Measurements from ENCODE around the gene DFFA.

The DFFA gene, protein sequence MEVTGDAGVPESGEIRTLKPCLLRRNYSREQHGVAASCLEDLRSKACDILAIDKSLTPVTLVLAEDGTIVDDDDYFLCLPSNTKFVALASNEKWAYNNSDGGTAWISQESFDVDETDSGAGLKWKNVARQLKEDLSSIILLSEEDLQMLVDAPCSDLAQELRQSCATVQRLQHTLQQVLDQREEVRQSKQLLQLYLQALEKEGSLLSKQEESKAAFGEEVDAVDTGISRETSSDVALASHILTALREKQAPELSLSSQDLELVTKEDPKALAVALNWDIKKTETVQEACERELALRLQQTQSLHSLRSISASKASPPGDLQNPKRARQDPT

DNA sequence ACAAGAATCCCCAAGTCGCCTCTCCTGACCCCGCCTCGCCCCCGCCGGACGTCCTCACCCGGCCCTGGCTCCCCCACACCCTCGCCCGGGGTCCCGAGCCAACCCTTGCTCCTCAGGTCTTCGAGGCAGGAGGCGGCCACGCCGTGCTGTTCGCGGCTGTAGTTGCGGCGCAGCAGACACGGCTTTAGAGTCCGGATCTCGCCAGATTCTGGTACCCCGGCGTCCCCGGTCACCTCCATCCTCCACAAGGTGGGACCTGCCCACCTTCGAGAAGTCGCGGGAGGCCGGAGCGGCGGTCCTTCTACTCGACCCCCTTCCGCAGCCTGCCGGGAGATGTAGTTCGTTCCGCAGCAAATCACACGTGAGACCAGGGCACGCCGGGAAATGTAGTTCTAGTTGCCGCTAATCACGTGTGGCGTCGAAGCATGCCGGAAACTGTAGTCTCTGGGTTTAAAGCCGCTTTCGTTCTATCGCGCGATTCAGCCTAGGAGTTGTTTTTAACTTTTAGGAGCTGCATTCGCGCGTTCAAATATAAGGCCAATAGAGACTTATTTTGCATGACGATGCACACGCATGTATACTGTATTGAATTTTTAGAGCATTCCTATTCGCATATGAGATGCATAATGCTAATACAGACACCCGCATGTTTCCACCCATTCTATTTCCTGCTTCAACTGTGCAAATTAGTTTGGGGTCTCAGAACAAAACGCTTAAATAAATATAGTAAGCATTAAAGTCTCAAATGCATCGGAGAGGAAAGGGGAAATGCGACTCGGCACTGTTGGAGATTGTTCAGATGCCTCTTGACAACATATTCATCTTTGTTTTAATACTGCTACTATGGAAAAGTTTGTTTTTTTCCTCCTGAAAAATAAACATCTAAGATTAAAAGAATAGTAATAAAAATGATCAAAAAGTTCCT lies at the start of gene DFFA:
Gene DFFA, minus strand, starts transcription at position 310 of the 925 bp plus-strand sequence. Its CDS starts 71 bp downstream, at position 239.
- Histone ChIP-seq H3K36me3 (ENCODE audit: control insufficient read depth, insufficient read depth, low read length, severe bottlenecking) (peaks cover 18% of the 10 kb centered on the region), H3K4me1 (ENCODE audit: control insufficient read depth, insufficient read depth, low read length) (peaks cover 28% of the 10 kb centered on the region), H3K9me3 (ENCODE audit: control insufficient read depth, low read length) (no peaks in the 10 kb centered on the region), H3K27me3 (replicated peaks; ENCODE audit: control insufficient read depth, insufficient read depth, low read length) (no peaks in the 10 kb centered on the region), H3K9ac (ENCODE audit: low read length) (peak within 1 kb of the TSS; percentile 88), H3K4me3 (ENCODE audit: low read length) (peak within 1 kb of the TSS; percentile 91)
- DNase-seq (ENCODE audit: low read depth), result peak; percentile 98

DNA sequence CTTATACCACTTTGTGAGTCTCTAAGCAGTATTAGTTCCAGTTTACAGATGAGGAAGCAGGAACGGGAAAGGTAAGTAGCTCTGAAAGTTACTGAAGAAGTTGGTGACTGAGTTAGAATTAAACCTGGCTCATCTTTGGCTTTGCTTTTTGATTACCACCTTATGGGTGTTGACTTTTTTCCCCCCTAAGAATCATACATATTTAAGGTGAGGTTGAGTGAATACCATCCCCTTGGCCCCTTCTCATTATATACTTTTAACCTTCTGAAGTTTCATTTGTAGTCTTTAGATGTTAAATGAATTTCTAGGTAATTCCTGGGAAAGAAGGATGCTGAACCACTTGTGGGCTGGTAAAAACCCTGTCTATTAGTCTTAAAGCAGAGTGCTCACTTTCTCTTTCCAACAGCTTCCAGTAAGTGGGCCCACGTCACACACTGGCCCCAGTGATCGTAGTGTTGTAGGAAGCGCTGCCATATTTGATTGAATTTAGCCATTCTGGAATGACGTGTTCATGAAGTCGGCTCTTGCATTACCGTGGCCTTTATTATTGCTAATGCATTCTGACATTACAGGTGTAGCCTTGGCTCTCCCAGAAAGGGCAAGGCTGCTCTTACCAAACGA lies 49.3 kb upstream of the DFFA start:
- Histone ChIP-seq H3K9me3 (ENCODE audit: control insufficient read depth, low read length) (no peaks in the 10 kb centered on the region), H3K4me3 (ENCODE audit: low read length) (no peak overlapping the region), H3K36me3 (ENCODE audit: control insufficient read depth, insufficient read depth, low read length, severe bottlenecking) (peaks cover 8% of the 10 kb centered on the region), H3K9ac (ENCODE audit: low read length) (no peak overlapping the region), H3K27me3 (replicated peaks; ENCODE audit: control insufficient read depth, insufficient read depth, low read length) (no peaks in the 10 kb centered on the region), H3K4me1 (ENCODE audit: control insufficient read depth, insufficient read depth, low read length) (peaks cover 6% of the 10 kb centered on the region)
- no peak for DNase-seq (ENCODE audit: low read depth)

DNA sequence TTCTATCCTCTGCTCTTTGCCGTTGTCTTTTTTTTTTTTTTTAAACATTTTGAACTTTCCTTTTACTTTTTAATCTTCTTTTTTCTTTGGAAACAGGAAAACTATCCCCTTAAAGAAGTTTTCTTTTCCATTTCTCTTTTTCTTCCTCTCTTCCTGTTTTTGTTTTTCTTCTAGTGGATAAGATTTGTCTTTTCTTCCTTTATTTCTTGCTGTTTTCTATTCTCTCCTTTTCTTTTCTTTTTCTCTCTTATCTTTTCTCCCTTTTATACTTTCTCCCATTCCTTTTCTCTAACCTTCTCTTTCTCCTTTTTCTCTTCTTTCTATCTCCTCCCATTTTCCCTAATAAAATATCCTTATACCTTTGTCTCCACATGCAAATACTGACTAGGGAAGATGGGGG lies 48.6 kb upstream of the DFFA start:
- H3K27me3 ChIP-seq (replicated peaks; ENCODE audit: control insufficient read depth, insufficient read depth, low read length), result no peaks in the 10 kb centered on the region
- peaks cover 8% of the 10 kb centered on the region for H3K36me3 ChIP-seq (ENCODE audit: control insufficient read depth, insufficient read depth, low read length, severe bottlenecking)
- no peak overlapping the region for H3K9ac ChIP-seq (ENCODE audit: low read length)
- no peaks in the 10 kb centered on the region for H3K9me3 ChIP-seq (ENCODE audit: control insufficient read depth, low read length)
- no peak for DNase-seq (ENCODE audit: low read depth)
- H3K4me1 ChIP-seq (ENCODE audit: control insufficient read depth, insufficient read depth, low read length), result peaks cover 13% of the 10 kb centered on the region
- no peak overlapping the region for H3K4me3 ChIP-seq (ENCODE audit: low read length)

DNA sequence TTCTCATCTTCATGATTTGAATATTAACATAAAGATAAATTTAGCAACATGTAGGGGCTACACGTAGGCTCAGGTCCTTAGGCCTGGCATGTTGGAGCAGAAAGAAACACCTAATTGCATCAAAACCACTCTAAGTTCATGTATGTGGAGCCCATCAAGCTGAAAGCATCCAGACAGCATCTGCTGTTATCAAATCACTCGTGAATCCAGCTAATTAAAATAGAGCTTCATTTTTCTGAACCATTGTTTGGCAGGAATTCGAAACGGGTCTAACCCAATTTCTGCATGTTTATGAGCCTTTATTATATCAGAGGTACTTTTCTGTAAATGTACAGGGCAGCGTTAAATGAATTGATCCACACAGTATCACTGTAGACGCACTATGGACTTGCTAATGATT lies 48.2 kb upstream of the DFFA start:
- DNase-seq (ENCODE audit: low read depth), result no peak
- Histone ChIP-seq H3K27me3 (replicated peaks; ENCODE audit: control insufficient read depth, insufficient read depth, low read length) (no peaks in the 10 kb centered on the region), H3K9ac (ENCODE audit: low read length) (no peak overlapping the region), H3K4me3 (ENCODE audit: low read length) (no peak overlapping the region), H3K9me3 (ENCODE audit: control insufficient read depth, low read length) (no peaks in the 10 kb centered on the region), H3K36me3 (ENCODE audit: control insufficient read depth, insufficient read depth, low read length, severe bottlenecking) (peaks cover 8% of the 10 kb centered on the region), H3K4me1 (ENCODE audit: control insufficient read depth, insufficient read depth, low read length) (peaks cover 17% of the 10 kb centered on the region)

DNA sequence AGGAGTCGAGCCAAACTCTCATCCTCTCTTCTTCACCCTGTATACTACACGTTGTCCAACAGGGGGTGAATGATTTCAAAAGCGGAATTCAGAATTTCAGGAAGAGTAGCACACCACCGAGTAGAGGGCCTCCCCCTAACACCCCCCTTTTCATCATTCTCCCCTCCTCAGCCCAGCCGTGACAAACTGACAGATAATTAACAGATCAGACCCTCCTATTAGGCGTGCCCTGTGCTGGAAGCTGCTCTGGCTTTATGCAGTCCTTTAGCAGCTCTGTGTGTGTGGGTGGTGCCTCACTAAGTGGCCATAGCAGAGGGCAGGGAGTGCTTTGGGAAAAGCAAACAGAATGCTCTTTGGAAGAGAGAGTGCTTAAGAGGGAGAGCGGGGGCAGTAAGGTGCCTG lies 46.7 kb upstream of the DFFA start:
- Histone ChIP-seq H3K36me3 (ENCODE audit: control insufficient read depth, insufficient read depth, low read length, severe bottlenecking) (peaks cover 4% of the 10 kb centered on the region), H3K4me3 (ENCODE audit: low read length) (no peak overlapping the region)

DNA sequence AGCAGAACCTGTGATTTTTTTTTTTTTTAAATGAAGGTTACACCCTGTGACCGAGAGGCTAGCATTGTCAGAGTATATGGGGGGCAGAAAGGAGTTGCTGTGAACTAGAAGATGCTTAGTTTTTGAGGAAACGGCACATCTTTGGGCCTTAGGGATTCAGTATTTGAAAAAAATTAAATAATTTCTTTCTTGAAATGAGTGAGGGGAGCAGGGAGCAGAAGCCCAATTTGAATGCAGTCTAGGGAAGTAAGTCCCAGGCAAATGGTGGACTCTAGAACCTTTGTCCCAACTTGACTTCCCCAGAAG lies 45.3 kb upstream of the DFFA start:
- H3K9ac ChIP-seq (ENCODE audit: low read length), result no peak overlapping the region
- no peak overlapping the region for H3K4me3 ChIP-seq (ENCODE audit: low read length)
- no peaks in the 10 kb centered on the region for H3K9me3 ChIP-seq (ENCODE audit: control insufficient read depth, low read length)
- no peak for DNase-seq (ENCODE audit: low read depth)
- peaks cover 3% of the 10 kb centered on the region for H3K36me3 ChIP-seq (ENCODE audit: control insufficient read depth, insufficient read depth, low read length, severe bottlenecking)
- peaks cover 20% of the 10 kb centered on the region for H3K4me1 ChIP-seq (ENCODE audit: control insufficient read depth, insufficient read depth, low read length)
- no peaks in the 10 kb centered on the region for H3K27me3 ChIP-seq (replicated peaks; ENCODE audit: control insufficient read depth, insufficient read depth, low read length)

More for the DNA sequence above, 46.7 kb upstream of the DFFA start:
- Histone ChIP-seq H3K27me3 (replicated peaks; ENCODE audit: control insufficient read depth, insufficient read depth, low read length) (no peaks in the 10 kb centered on the region), H3K4me1 (ENCODE audit: control insufficient read depth, insufficient read depth, low read length) (peaks cover 20% of the 10 kb centered on the region), H3K9ac (ENCODE audit: low read length) (no peak overlapping the region), H3K9me3 (ENCODE audit: control insufficient read depth, low read length) (no peaks in the 10 kb centered on the region)
- no peak for DNase-seq (ENCODE audit: low read depth)

DNA sequence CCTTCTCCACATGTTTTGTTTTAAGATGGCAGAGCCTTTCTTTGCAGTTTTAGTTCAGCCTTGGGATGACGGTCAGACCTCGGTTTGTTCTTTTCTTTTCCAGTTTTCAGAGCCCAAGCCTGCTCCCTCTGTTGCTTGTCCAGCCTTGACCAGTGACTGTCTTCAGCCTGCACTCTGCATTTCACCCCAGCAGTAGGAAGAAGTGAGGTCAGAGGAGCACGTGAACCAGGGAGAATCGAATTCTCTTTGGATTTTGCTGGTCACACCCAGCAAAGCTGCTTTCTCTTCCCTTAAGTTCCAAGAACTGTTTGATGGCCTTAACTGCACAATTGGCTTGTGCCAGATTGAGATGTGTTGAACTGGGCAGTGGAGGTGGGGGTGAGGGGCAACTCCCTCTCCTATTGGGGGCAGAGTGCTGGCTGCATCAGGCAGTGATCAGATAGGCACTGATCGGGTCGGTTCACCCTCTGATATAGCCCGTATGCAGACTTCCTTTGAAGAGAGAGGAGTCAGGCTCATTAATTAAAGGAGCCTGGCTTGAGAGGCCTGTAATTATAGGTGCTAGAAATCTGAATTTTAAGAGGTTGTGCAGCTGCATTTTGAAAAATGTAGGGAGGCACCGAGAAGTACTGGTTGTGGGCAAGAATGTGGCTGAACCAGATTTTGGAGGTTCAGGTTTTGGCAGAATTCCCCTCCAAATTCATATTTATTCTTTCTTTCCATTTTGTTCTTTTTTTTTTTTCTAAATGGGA lies 44.8 kb upstream of the DFFA start:
- Histone ChIP-seq H3K4me3 (ENCODE audit: low read length) (no peak overlapping the region), H3K9me3 (ENCODE audit: control insufficient read depth, low read length) (no peaks in the 10 kb centered on the region), H3K9ac (ENCODE audit: low read length) (no peak overlapping the region), H3K4me1 (ENCODE audit: control insufficient read depth, insufficient read depth, low read length) (peaks cover 20% of the 10 kb centered on the region), H3K27me3 (replicated peaks; ENCODE audit: control insufficient read depth, insufficient read depth, low read length) (no peaks in the 10 kb centered on the region), H3K36me3 (ENCODE audit: control insufficient read depth, insufficient read depth, low read length, severe bottlenecking) (peaks cover 3% of the 10 kb centered on the region)
- DNase-seq (ENCODE audit: low read depth), result no peak

DNA sequence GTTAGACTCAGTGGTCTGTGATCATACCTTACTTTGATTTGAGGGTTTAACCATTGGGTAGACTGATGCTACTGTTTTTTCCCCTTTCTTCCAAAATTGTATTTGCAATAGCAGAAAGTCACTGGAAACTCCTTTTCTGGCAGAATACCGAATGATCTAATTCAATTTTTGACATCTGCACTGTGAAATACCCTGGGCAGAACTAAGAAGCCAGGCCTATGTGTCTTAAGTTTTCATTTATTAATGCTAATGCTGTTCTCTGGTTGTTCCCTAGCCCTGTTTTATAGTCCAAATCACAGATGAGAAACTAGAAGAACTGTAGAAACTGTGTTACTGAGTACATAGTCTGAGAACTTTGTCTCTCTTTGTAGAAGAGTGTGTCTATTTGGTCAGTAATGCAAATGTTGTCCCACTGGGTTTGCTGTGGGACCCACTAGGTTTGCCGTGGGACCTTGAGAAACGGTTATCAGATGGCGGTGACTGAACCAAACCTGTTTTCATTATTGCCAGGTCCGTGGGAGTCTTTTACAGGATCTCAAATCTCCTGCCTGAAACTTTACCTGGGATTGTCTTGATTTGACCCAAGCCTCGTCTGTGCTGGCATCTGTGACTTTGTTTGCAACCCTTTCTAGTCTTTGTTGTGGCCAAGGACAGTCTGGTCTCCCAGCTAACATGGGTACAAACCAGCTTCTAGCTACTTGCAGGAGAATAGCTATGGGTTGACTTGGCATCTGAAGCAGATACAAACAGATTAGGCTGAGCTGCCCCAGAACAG lies 43.8 kb upstream of the DFFA start:
- H3K9me3 ChIP-seq (ENCODE audit: control insufficient read depth, low read length), result no peaks in the 10 kb centered on the region
- peaks cover 27% of the 10 kb centered on the region for H3K4me1 ChIP-seq (ENCODE audit: control insufficient read depth, insufficient read depth, low read length)
- H3K4me3 ChIP-seq (ENCODE audit: low read length), result no peak overlapping the region
- DNase-seq (ENCODE audit: low read depth), result no peak
- no peaks in the 10 kb centered on the region for H3K36me3 ChIP-seq (ENCODE audit: control insufficient read depth, insufficient read depth, low read length, severe bottlenecking)
- H3K9ac ChIP-seq (ENCODE audit: low read length), result no peak overlapping the region
- no peaks in the 10 kb centered on the region for H3K27me3 ChIP-seq (replicated peaks; ENCODE audit: control insufficient read depth, insufficient read depth, low read length)

DNA sequence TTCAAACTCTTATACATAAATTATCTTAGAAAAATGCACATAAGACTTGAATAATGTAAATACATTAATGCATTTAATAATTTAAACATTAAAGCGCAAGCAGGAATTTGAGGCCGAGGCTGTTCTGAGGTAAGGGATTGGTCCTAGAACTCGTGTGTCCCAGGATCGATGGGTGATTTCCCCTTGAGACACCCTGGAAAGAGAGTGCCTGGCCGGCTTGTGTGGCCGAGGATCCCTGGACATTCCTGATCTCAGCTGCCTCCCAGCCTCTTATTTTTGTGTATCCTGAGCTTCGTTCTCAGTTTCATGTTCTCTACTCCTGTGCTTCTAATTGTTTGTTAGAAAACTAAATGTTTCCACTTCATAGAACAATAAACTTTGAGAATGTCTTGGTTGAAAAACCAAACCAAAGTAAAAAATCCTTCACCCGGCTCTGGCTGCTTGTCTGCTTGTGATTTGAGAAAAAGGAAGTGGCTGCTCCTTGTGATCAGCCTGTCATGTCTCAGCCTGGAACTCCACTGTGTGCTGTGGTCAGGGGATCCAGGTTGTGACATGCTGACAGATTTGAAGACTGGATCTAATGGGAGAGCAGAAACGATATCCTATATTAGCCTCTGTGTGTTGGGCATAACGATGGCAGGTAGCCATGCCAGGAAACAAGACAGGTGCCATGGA lies 43.1 kb upstream of the DFFA start:
- H3K36me3 ChIP-seq (ENCODE audit: control insufficient read depth, insufficient read depth, low read length, severe bottlenecking), result no peaks in the 10 kb centered on the region
- H3K27me3 ChIP-seq (replicated peaks; ENCODE audit: control insufficient read depth, insufficient read depth, low read length), result no peaks in the 10 kb centered on the region
- H3K9me3 ChIP-seq (ENCODE audit: control insufficient read depth, low read length), result no peaks in the 10 kb centered on the region
- H3K4me3 ChIP-seq (ENCODE audit: low read length), result no peak overlapping the region
- DNase-seq (ENCODE audit: low read depth), result no peak
- H3K4me1 ChIP-seq (ENCODE audit: control insufficient read depth, insufficient read depth, low read length), result peaks cover 34% of the 10 kb centered on the region
- no peak overlapping the region for H3K9ac ChIP-seq (ENCODE audit: low read length)

Data from adipocyte (in vitro differentiated cells).